HCEC 1CT (cell line): Measurements from ENCODE around the gene KCNIP4.

Source experiments
- DNase-seq: peaks from one replicate; pipeline ENCODE4 v3.0.0-alpha.2; 2017

The KCNIP4 gene

GRCh38 chr4:21013501-21013900, 935.1 kb downstream of the KCNIP4 start:
- DNase-seq = no peak

GRCh38 chr4:21012851-21013331, 935.7 kb downstream of the KCNIP4 start:
- no peak for DNase-seq

GRCh38 chr4:21011106-21011505, 937.5 kb downstream of the KCNIP4 start:
- DNase-seq = no peak

GRCh38 chr4:21009956-21010355, 938.6 kb downstream of the KCNIP4 start:
- no peak for DNase-seq

GRCh38 chr4:21005647-21006046, 942.9 kb downstream of the KCNIP4 start:
- DNase-seq = no peak

GRCh38 chr4:21002976-21003375, 945.6 kb downstream of the KCNIP4 start:
- no peak for DNase-seq

GRCh38 chr4:21002286-21002685, 946.3 kb downstream of the KCNIP4 start:
- DNase-seq = no peak

- DNase-seq = no peak
Observed at GRCh38 chr4:21001490-21001889, 947.1 kb downstream of the KCNIP4 start.

- no peak for DNase-seq
Observed at GRCh38 chr4:20997886-20998285, 950.7 kb downstream of the KCNIP4 start.

GRCh38 chr4:20995610-20996009, 953.0 kb downstream of the KCNIP4 start:
- DNase-seq = no peak

GRCh38 chr4:20995015-20995414, 953.6 kb downstream of the KCNIP4 start:
- no peak for DNase-seq

GRCh38 chr4:20992002-20992401, 956.6 kb downstream of the KCNIP4 start:
- no peak for DNase-seq

GRCh38 chr4:20987191-20987590, 961.4 kb downstream of the KCNIP4 start:
- DNase-seq = no peak

- no peak for DNase-seq
Observed at GRCh38 chr4:20984576-20984836, 964.1 kb downstream of the KCNIP4 start.

- DNase-seq = no peak
Observed at GRCh38 chr4:20983763-20984575, 964.6 kb downstream of the KCNIP4 start.

- no peak for DNase-seq
Observed at GRCh38 chr4:20982544-20982943, 966.0 kb downstream of the KCNIP4 start.

- DNase-seq = no peak
Observed at GRCh38 chr4:20960291-20960690, 988.3 kb downstream of the KCNIP4 start.

GRCh38 chr4:20954541-20954940, 994.0 kb downstream of the KCNIP4 start:
- DNase-seq = no peak

GRCh38 chr4:20944961-20945360, 1003.6 kb downstream of the KCNIP4 start:
- no peak for DNase-seq

GRCh38 chr4:20944451-20944850, 1004.1 kb downstream of the KCNIP4 start:
- no peak for DNase-seq

- DNase-seq = no peak
Observed at GRCh38 chr4:20938204-20938603, 1010.4 kb downstream of the KCNIP4 start.

GRCh38 chr4:20926529-20926928, 1022.0 kb downstream of the KCNIP4 start:
- no peak for DNase-seq

- no peak for DNase-seq
Observed at GRCh38 chr4:20925176-20925575, 1023.4 kb downstream of the KCNIP4 start.

GRCh38 chr4:20922962-20923361, 1025.6 kb downstream of the KCNIP4 start:
- DNase-seq = no peak

GRCh38 chr4:20916106-20916505, 1032.5 kb downstream of the KCNIP4 start:
- no peak for DNase-seq
